Embryonic facial prominence (tissue), 1 donor: Measurements from ENCODE around the gene SFXN5.

Experiments used
- DNase-seq: peaks from one replicate; pipeline ENCODE4 v3.0.0-alpha.2; 2016; ENCODE audit errors: extremely low spot score

Gene SFXN5

GRCh38 chr2:72943540-72944395 is 127.7 kb downstream of the SFXN5 start:
- DNase-seq, result no peak

- no peak for DNase-seq
Measured at GRCh38 chr2:72942881-72943418, 128.6 kb downstream of the SFXN5 start.

- DNase-seq, result no peak
Measured at GRCh38 chr2:72942293-72942692, 129.2 kb downstream of the SFXN5 start.

GRCh38 chr2:72940786-72941185 is 130.7 kb downstream of the SFXN5 start:
- DNase-seq, result no peak

- DNase-seq, result no peak
Measured at GRCh38 chr2:72940361-72940760, 131.2 kb downstream of the SFXN5 start.

- DNase-seq, result no peak
Measured at GRCh38 chr2:72938455-72938854, 133.1 kb downstream of the SFXN5 start.

- no peak for DNase-seq
Measured at GRCh38 chr2:72937356-72937669, 134.2 kb downstream of the SFXN5 start.

- DNase-seq, result no peak
Measured at GRCh38 chr2:72936660-72937355, 134.7 kb downstream of the SFXN5 start.

- no peak for DNase-seq
Measured at GRCh38 chr2:72935611-72935957, 135.9 kb downstream of the SFXN5 start.

- no peak for DNase-seq
Measured at GRCh38 chr2:72934683-72935610, 136.6 kb downstream of the SFXN5 start.

- DNase-seq, result no peak
Measured at GRCh38 chr2:72933646-72934151, 137.8 kb downstream of the SFXN5 start.

- DNase-seq, result no peak
Measured at GRCh38 chr2:72933207-72933606, 138.3 kb downstream of the SFXN5 start.

- DNase-seq, result no peak
Measured at GRCh38 chr2:72932805-72933204, 138.7 kb downstream of the SFXN5 start.

- DNase-seq, result no peak
Measured at GRCh38 chr2:72932045-72932740, 139.3 kb downstream of the SFXN5 start.

- DNase-seq, result no peak
Measured at GRCh38 chr2:72931280-72931910, 140.1 kb downstream of the SFXN5 start.

GRCh38 chr2:72929010-72929409 is 142.5 kb downstream of the SFXN5 start:
- DNase-seq, result no peak

GRCh38 chr2:72927619-72928550 is 143.6 kb downstream of the SFXN5 start:
- no peak for DNase-seq

GRCh38 chr2:72926811-72927465 is 144.6 kb downstream of the SFXN5 start:
- no peak for DNase-seq

- DNase-seq, result no peak
Measured at GRCh38 chr2:72926368-72926767, 145.1 kb downstream of the SFXN5 start.
